ENCODE data around the gene MED27. TPM values are rescaled to one million over a fixed set of nuclear protein-coding genes. Genes with fewer than 3 reads are reported as not detected.

Gene MED27
- polyA plus RNA-seq, 1 donor = 12.6 TPM

- H3K36me3 ChIP-seq (ENCODE audit: control insufficient read depth, insufficient read depth, low read length) = no peaks in the 10 kb centered on the region
- H3K9me3 ChIP-seq (ENCODE audit: control insufficient read depth, low read depth, low read length) = peaks cover 9% of the 10 kb centered on the region
- no peaks in the 10 kb centered on the region for H3K4me1 ChIP-seq (ENCODE audit: control insufficient read depth, insufficient read depth, low read length)
- H3K27me3 ChIP-seq (ENCODE audit: control insufficient read depth, insufficient read depth, low read length) = no peaks in the 10 kb centered on the region
- whole genome bisulfite sequencing (ENCODE audit: insufficient coverage, low lambda C conversion rate) = no CpG with 5 or more reads among the region's 3 CpGs
- H3K27ac ChIP-seq (ENCODE audit: low read length) = no peak overlapping the region
- no peak for DNase-seq
- no peak overlapping the region for H3K4me3 ChIP-seq (ENCODE audit: low read length)
These were observed 174.5 kb downstream of the MED27 start for GRCh38 chr9:131905144-131905543.

GRCh38 chr9:131899296-131900228 lies 180.1 kb downstream of the MED27 start:
- Histone ChIP-seq H3K4me3 (ENCODE audit: low read length) (no peak overlapping the region), H3K4me1 (ENCODE audit: control insufficient read depth, insufficient read depth, low read length) (no peaks in the 10 kb centered on the region), H3K9me3 (ENCODE audit: control insufficient read depth, low read depth, low read length) (no peaks in the 10 kb centered on the region), H3K27me3 (ENCODE audit: control insufficient read depth, insufficient read depth, low read length) (no peaks in the 10 kb centered on the region), H3K27ac (ENCODE audit: low read length) (no peak overlapping the region), H3K36me3 (ENCODE audit: control insufficient read depth, insufficient read depth, low read length) (no peaks in the 10 kb centered on the region)
- WGBS (ENCODE audit: insufficient coverage, low lambda C conversion rate) = 90% methylated on average over 2 of the region's 20 CpGs
- no peak for DNase-seq

GRCh38 chr9:131892902-131893500 lies 186.7 kb downstream of the MED27 start:
- no peaks in the 10 kb centered on the region for H3K27me3 ChIP-seq (ENCODE audit: control insufficient read depth, insufficient read depth, low read length)
- H3K27ac ChIP-seq (ENCODE audit: low read length) = no peak overlapping the region
- H3K4me1 ChIP-seq (ENCODE audit: control insufficient read depth, insufficient read depth, low read length) = peaks cover 4% of the 10 kb centered on the region
- no peak for DNase-seq
- peaks cover 6% of the 10 kb centered on the region for H3K36me3 ChIP-seq (ENCODE audit: control insufficient read depth, insufficient read depth, low read length)
- no peaks in the 10 kb centered on the region for H3K9me3 ChIP-seq (ENCODE audit: control insufficient read depth, low read depth, low read length)
- H3K4me3 ChIP-seq (ENCODE audit: low read length) = no peak overlapping the region
- WGBS (ENCODE audit: insufficient coverage, low lambda C conversion rate) = 80% methylated on average over 2 of the region's 9 CpGs

- Histone ChIP-seq H3K36me3 (ENCODE audit: control insufficient read depth, insufficient read depth, low read length) (peaks cover 6% of the 10 kb centered on the region), H3K4me3 (ENCODE audit: low read length) (no peak overlapping the region), H3K4me1 (ENCODE audit: control insufficient read depth, insufficient read depth, low read length) (peaks cover 4% of the 10 kb centered on the region), H3K9me3 (ENCODE audit: control insufficient read depth, low read depth, low read length) (no peaks in the 10 kb centered on the region), H3K27me3 (ENCODE audit: control insufficient read depth, insufficient read depth, low read length) (no peaks in the 10 kb centered on the region), H3K27ac (ENCODE audit: low read length) (no peak overlapping the region)
- DNase-seq = no peak
- 100% methylated on average over 2 of the region's 5 CpGs for WGBS (ENCODE audit: insufficient coverage, low lambda C conversion rate)
These were observed 187.4 kb downstream of the MED27 start for GRCh38 chr9:131892162-131892707.

- Histone ChIP-seq H3K4me3 (ENCODE audit: low read length) (no peak overlapping the region), H3K36me3 (ENCODE audit: control insufficient read depth, insufficient read depth, low read length) (peaks cover 6% of the 10 kb centered on the region), H3K9me3 (ENCODE audit: control insufficient read depth, low read depth, low read length) (no peaks in the 10 kb centered on the region), H3K27me3 (ENCODE audit: control insufficient read depth, insufficient read depth, low read length) (no peaks in the 10 kb centered on the region), H3K4me1 (ENCODE audit: control insufficient read depth, insufficient read depth, low read length) (peaks cover 4% of the 10 kb centered on the region), H3K27ac (ENCODE audit: low read length) (no peak overlapping the region)
- 94% methylated on average over 7 of the region's 8 CpGs for WGBS (ENCODE audit: insufficient coverage, low lambda C conversion rate)
- DNase-seq = no peak
These were observed 188.1 kb downstream of the MED27 start for GRCh38 chr9:131891598-131891997.

GRCh38 chr9:131889437-131890251 lies 190.0 kb downstream of the MED27 start:
- no peak overlapping the region for H3K27ac ChIP-seq (ENCODE audit: low read length)
- H3K36me3 ChIP-seq (ENCODE audit: control insufficient read depth, insufficient read depth, low read length) = peaks cover 6% of the 10 kb centered on the region
- no peaks in the 10 kb centered on the region for H3K9me3 ChIP-seq (ENCODE audit: control insufficient read depth, low read depth, low read length)
- H3K4me1 ChIP-seq (ENCODE audit: control insufficient read depth, insufficient read depth, low read length) = peaks cover 4% of the 10 kb centered on the region
- peak; percentile 16 to 17 for DNase-seq
- no peaks in the 10 kb centered on the region for H3K27me3 ChIP-seq (ENCODE audit: control insufficient read depth, insufficient read depth, low read length)
- H3K4me3 ChIP-seq (ENCODE audit: low read length) = no peak overlapping the region
- WGBS (ENCODE audit: insufficient coverage, low lambda C conversion rate) = 43% methylated on average over 1 of the region's 11 CpGs

- WGBS (ENCODE audit: insufficient coverage, low lambda C conversion rate) = no CpG with 5 or more reads among the region's 2 CpGs
- no peaks in the 10 kb centered on the region for H3K27me3 ChIP-seq (ENCODE audit: control insufficient read depth, insufficient read depth, low read length)
- H3K27ac ChIP-seq (ENCODE audit: low read length) = no peak overlapping the region
- peaks cover 4% of the 10 kb centered on the region for H3K4me1 ChIP-seq (ENCODE audit: control insufficient read depth, insufficient read depth, low read length)
- DNase-seq = no peak
- H3K4me3 ChIP-seq (ENCODE audit: low read length) = no peak overlapping the region
- H3K9me3 ChIP-seq (ENCODE audit: control insufficient read depth, low read depth, low read length) = no peaks in the 10 kb centered on the region
- H3K36me3 ChIP-seq (ENCODE audit: control insufficient read depth, insufficient read depth, low read length) = peaks cover 6% of the 10 kb centered on the region
These were observed 190.7 kb downstream of the MED27 start for GRCh38 chr9:131888923-131889322.

- WGBS (ENCODE audit: insufficient coverage, low lambda C conversion rate) = 100% methylated on average over 1 of the region's 2 CpGs
- no peaks in the 10 kb centered on the region for H3K9me3 ChIP-seq (ENCODE audit: control insufficient read depth, low read depth, low read length)
- no peak for DNase-seq
These were observed 192.0 kb downstream of the MED27 start for GRCh38 chr9:131887680-131888079.

GRCh38 chr9:131886826-131887225 lies 192.8 kb downstream of the MED27 start:
- Histone ChIP-seq H3K4me1 (ENCODE audit: control insufficient read depth, insufficient read depth, low read length) (peaks cover 4% of the 10 kb centered on the region), H3K27ac (ENCODE audit: low read length) (no peak overlapping the region), H3K27me3 (ENCODE audit: control insufficient read depth, insufficient read depth, low read length) (no peaks in the 10 kb centered on the region), H3K9me3 (ENCODE audit: control insufficient read depth, low read depth, low read length) (no peaks in the 10 kb centered on the region), H3K4me3 (ENCODE audit: low read length) (no peak overlapping the region), H3K36me3 (ENCODE audit: control insufficient read depth, insufficient read depth, low read length) (peaks cover 9% of the 10 kb centered on the region)
- WGBS (ENCODE audit: insufficient coverage, low lambda C conversion rate) = no CpG with 5 or more reads among the region's 2 CpGs
- DNase-seq = no peak

More at GRCh38 chr9:131887680-131888079, 192.0 kb downstream of the MED27 start:
- Histone ChIP-seq H3K4me1 (ENCODE audit: control insufficient read depth, insufficient read depth, low read length) (peaks cover 4% of the 10 kb centered on the region), H3K4me3 (ENCODE audit: low read length) (no peak overlapping the region), H3K36me3 (ENCODE audit: control insufficient read depth, insufficient read depth, low read length) (peaks cover 6% of the 10 kb centered on the region), H3K27me3 (ENCODE audit: control insufficient read depth, insufficient read depth, low read length) (no peaks in the 10 kb centered on the region), H3K27ac (ENCODE audit: low read length) (no peak overlapping the region)

- no peak overlapping the region for H3K4me3 ChIP-seq (ENCODE audit: low read length)
- 88% methylated on average over 3 of the region's 6 CpGs for WGBS (ENCODE audit: insufficient coverage, low lambda C conversion rate)
- no peak for DNase-seq
- H3K9me3 ChIP-seq (ENCODE audit: control insufficient read depth, low read depth, low read length) = no peaks in the 10 kb centered on the region
- H3K27ac ChIP-seq (ENCODE audit: low read length) = no peak overlapping the region
- no peaks in the 10 kb centered on the region for H3K27me3 ChIP-seq (ENCODE audit: control insufficient read depth, insufficient read depth, low read length)
- H3K4me1 ChIP-seq (ENCODE audit: control insufficient read depth, insufficient read depth, low read length) = peaks cover 4% of the 10 kb centered on the region
- peaks cover 4% of the 10 kb centered on the region for H3K36me3 ChIP-seq (ENCODE audit: control insufficient read depth, insufficient read depth, low read length)
These were observed 194.5 kb downstream of the MED27 start for GRCh38 chr9:131885144-131885609.

Data from large intestine (tissue), 3 donors.